NCI-H2107 (cell line): Measurements from ENCODE around the gene ZNF384.
"Not testable (repeated sequence)": the region's sequence is repeated elsewhere in the genome, so short reads cannot be mapped to it uniquely, and the experiment has no call there.

Source experiments
- DNase-seq: peaks from one replicate; lab custom pipeline; 2025; lab: John Stamatoyannopoulos, UW

The ZNF384 gene

DNA sequence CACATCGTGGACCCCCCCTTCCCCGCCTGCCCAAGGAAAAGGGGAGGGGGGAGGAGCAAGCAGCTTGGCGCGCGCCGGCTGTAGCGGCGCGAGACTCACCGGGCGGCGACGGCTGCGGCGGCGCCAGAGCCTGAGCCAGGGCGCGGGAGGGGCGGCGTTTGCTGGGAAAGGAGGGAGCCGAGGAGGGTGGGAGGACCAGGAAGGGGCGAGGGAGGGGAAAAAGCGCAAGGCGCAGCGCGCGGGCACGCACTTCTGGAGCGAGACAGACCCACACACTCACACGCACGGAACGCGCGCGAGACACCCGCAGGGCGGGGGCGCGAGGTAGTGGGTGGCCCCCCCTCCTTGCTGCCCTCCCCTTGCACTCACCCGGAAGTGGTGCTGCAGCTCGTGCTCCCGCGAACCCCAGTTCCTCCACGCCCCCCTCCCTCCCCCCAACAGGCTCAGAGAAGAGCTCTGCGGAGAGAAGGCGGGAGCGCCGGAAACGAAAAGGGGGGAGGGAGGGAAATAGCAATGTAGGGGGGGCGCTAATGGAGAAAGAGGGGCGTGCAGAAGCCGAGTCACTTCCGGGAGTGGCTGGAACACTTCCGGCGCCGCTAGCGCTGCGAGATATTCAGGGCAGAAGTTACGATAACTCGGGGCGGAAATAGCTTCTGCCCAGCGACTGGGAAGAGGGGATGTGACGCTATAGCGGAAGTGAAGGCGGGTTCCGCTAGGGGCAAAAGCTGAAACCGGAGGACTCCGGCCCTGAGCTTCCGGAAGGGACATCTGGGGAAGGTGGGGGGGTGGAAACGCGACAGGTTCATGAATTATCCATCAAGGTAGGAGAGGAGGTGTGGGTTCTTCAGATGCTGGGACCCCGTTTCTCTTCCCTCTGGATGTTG, at the start of gene ZNF384:
ZNF384 (minus strand) TSS at position 377 of the 884 bp plus-strand sequence. CDS start 9,855 bp downstream, outside the sequence.
- peak; percentile 95 for DNase-seq

- no peak for DNase-seq
These were observed 47.6 kb upstream of the ZNF384 start for GRCh38 chr12:6736754-6737153.

GRCh38 chr12:6735448-6736191, 46.4 kb upstream of the ZNF384 start:
- peak; percentile 38 for DNase-seq

DNA sequence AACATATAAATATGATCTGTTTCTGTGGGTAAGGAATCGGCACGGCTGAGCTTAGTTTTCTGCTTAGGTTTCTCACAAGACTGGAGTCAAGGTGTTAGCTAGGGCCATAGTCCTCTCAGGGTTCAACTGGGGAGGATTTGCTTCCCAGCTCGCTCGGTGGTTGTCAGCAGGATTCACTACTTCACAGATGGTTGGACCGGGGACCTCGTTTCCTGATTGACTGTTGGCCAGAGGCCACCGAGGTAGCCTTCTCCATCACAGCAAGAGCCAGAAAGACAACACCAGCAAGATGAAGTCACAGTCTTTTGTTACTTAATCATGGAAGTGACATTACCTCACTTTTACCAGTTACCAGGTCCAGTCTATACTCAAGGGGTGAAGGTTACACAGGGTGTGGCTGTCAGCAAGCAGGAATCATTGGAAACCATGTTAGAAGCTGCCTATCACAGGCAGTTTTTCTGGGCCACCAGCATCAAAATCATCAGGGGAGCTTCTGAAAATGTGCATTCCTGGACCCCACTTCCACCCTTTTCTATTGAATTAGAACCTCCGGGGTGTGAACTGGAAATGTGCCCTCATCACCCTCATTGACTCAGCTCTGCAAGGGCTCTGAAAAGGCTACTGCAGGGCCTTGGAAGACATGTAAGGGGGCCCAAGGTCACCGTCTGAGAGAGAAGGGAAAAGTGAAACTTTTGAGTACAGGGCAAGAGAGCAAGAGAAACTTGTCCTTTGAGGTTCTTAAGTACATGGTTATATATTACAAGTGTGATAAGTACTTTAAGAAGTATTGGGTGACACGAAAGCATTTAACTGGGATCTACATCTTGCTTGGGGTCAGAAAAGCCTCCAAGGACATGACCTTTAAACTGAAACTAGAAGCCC, 45.6 kb upstream of the ZNF384 start:
- no peak for DNase-seq

GRCh38 chr12:6730169-6730568, 41.0 kb upstream of the ZNF384 start:
- no peak for DNase-seq

DNA sequence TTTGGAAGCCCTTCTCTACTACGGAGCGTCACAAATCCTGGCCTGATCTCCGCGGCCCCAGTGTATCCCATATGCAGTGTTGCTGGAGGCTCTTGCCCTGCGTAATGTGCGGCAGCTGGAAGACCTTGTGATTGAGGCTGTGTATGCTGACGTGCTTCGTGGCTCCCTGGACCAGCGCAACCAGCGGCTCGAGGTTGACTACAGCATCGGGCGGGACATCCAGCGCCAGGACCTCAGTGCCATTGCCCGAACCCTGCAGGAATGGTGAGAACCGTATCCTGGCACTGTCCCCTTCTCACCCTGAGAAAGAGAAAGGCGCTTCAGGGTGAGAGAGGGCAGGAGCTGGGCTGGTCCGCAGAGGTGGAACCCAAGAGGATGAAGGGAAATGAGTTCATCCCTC, 40.0 kb upstream of the ZNF384 start:
- no peak for DNase-seq

GRCh38 chr12:6725350-6725749, 36.2 kb upstream of the ZNF384 start:
- DNase-seq: no peak

DNA sequence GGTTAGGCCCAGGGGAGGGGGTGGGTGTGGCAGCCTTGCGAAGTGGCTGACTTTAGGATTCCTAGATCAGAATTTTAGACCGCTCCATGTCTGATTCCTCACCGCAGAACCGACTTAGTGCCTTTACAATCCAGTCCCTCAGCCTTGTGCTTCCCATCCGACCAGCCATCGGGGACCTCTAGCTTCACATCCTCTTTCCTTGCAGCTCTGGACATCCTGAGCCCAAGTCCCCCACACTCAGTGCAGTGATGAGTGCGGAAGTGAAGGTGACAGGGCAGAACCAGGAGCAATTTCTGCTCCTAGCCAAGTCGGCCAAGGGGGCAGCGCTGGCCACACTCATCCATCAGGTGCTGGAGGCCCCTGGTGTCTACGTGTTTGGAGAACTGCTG, 35.2 kb upstream of the ZNF384 start:
- DNase-seq: no peak

DNA sequence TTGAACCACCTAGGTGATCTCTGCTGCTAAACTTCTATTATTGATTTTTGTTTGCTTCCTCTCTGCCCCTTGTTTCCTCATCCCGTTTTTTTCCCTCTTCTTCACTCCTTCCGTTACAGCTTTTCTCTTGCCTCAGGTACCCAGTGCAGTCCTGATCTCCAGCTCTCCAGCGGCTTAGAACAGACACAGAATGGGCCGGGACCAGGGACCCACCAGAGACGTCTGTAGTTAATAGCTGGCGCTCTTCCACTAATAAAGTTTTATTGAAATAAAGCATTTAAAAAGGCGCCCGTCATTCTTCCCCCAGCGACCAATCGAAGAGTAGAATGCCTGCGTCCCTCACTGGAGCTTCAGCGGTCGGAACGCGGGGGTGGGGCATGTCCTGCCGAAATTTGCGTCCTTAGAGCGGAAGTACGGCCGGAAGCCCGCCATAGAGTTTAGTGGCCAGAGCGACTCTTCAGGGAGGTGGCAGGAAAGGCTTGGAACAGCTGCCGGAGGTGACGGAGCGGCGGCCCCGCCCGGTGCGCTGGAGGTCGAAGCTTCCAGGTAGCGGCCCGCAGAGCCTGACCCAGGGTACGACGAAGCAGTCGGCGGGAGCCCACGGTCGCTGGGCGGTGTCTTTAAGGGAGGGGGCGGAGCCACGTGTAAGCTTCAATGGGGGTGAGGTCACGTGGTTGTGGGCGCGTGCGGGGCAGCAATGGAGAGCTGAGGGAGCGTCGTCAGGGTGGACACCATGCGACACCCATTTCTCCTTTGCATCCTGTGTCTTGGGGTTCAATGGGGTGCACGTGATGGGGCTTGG, 34.6 kb upstream of the ZNF384 start, which contains the start of gene COPS7A:
COPS7A (plus strand) TSS at position 440 of the 802 bp plus-strand sequence. CDS start 611 bp downstream, outside the sequence.
- peak; percentile 97 for DNase-seq

- DNase-seq: no peak
These were observed 33.7 kb upstream of the ZNF384 start for GRCh38 chr12:6722863-6723262.

GRCh38 chr12:6716874-6717437, 27.8 kb upstream of the ZNF384 start:
- DNase-seq: no peak

GRCh38 chr12:6716031-6716873, 27.1 kb upstream of the ZNF384 start:
- DNase-seq: not testable (repeated sequence)

DNA sequence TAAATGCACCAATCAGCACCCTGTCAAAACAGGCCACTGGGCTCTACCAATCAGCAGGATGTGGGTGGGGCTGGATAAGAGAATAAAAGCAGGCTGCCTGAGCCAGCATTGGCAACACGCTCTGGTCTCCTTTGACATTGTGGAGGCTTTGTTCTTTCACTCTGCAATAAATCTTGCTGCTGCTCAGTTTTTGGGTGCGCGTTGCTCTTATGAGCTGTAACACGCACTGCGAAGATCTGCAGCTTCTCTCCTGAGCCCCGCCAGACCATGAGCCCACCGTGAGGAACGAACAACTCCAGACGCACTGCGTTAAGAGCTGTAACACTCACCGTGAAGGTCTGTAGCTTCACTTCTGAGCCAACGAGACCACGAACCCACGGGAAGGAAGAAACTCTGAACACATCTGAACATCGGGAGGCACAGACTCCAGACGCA, 19.8 kb upstream of the ZNF384 start:
- DNase-seq: no peak

GRCh38 chr12:6708351-6708750, 19.2 kb upstream of the ZNF384 start:
- not testable (repeated sequence) for DNase-seq

- DNase-seq: no peak
These were observed 14.5 kb upstream of the ZNF384 start for GRCh38 chr12:6703631-6704030.

GRCh38 chr12:6701078-6701768, 12.0 kb upstream of the ZNF384 start:
- DNase-seq: no peak

DNA sequence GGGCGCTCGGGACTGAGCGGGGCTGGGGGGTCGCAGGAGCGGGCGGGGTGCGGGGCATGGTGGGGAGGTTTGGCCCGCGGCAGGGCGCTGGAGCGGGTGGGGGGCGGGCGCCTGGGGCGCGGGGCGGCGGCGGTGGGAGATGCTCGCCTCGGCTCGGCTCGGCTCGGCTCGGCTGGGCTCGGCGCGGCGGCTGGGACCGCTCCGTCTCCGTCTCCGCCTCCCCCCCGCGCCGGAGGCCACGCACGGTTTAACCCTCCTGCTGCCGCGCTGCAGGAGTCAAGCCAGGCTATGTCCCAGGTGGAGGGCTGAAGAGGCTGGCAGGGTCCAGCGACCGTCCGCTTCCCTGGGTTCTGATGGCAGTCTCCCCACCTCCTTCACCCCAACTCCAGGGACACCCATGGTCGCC, 11.5 kb upstream of the ZNF384 start, which contains the start of gene PIANP:
PIANP (minus strand) TSS at position 170 of the 406 bp plus-strand sequence. CDS start 2,754 bp downstream, outside the sequence.
- no peak for DNase-seq

- no peak for DNase-seq
These were observed 10.9 kb upstream of the ZNF384 start for GRCh38 chr12:6699989-6700645.
